H9 (cell line): Measurements from ENCODE around the gene CADM1. TPM values are rescaled to one million over a fixed set of nuclear protein-coding genes. Genes with fewer than 3 reads are reported as not detected.

Source experiments
- DNase-seq: peaks from one replicate; pipeline ENCODE4 v3.0.0-alpha.2; 2017
- H2AFZ ChIP-seq: one replicate; pipeline ENCODE4 v1.6.1; 2013; ENCODE audit warnings: mild to moderate bottlenecking, low read length, control low read depth, moderate library complexity
- H2AK5ac ChIP-seq: 2 replicates; pipeline ENCODE4 v1.6.1; 2013; ENCODE audit warnings: low read length, control low read depth, mixed read lengths; ENCODE audit not compliant: insufficient read length
- H2BK120ac ChIP-seq: one replicate; pipeline ENCODE4 v1.6.1; 2013; ENCODE audit warnings: low read depth, mild to moderate bottlenecking, low read length, control low read depth, inconsistent platforms; ENCODE audit not compliant: poor library complexity, severe bottlenecking
- H2BK12ac ChIP-seq: 2 replicates; pipeline ENCODE4 v1.6.1; 2013; ENCODE audit warnings: low read length, control low read depth, mixed read lengths, low read depth; ENCODE audit not compliant: insufficient read length
- H2BK15ac ChIP-seq: 2 replicates; pipeline ENCODE4 v1.6.1; 2013; ENCODE audit warnings: low read depth, low read length, control low read depth
- H2BK20ac ChIP-seq: one replicate; pipeline ENCODE4 v1.6.1; 2013; ENCODE audit warnings: low read depth, mild to moderate bottlenecking, low read length, control low read depth, inconsistent platforms; ENCODE audit not compliant: poor library complexity, severe bottlenecking
- H2BK5ac ChIP-seq: 2 replicates; pipeline ENCODE4 v1.6.1; 2013; ENCODE audit warnings: low read length, control low read depth, mixed read lengths; ENCODE audit not compliant: insufficient read length
- H3K14ac ChIP-seq: 2 replicates; pipeline ENCODE4 v1.6.1; 2013; ENCODE audit warnings: low read length, control low read depth; ENCODE audit not compliant: insufficient read depth
- H3K18ac ChIP-seq: 2 replicates; pipeline ENCODE4 v1.6.1; 2013; ENCODE audit warnings: low read depth, mild to moderate bottlenecking, mixed read lengths, low read length, control low read depth; ENCODE audit not compliant: insufficient read length
- H3K23ac ChIP-seq: 2 replicates; pipeline ENCODE4 v1.6.1; 2013; ENCODE audit warnings: low read length, control low read depth, mixed read lengths, low read depth; ENCODE audit not compliant: insufficient read length
- H3K23me2 ChIP-seq: 2 replicates; pipeline ENCODE4 v1.6.1; 2013; ENCODE audit warnings: low read depth, mild to moderate bottlenecking, mixed read lengths, low read length, control low read depth; ENCODE audit not compliant: insufficient read length, poor library complexity, severe bottlenecking
- H3K27ac ChIP-seq: 2 replicates; pipeline ENCODE4 v1.5.1; 2013; ENCODE audit warnings: low read length, control low read depth, mixed read lengths, low read depth; ENCODE audit not compliant: insufficient read length
- H3K27me3 ChIP-seq: 2 replicates; pipeline ENCODE4 v1.6.1; 2013; ENCODE audit warnings: low read length, control low read depth, inconsistent platforms; ENCODE audit not compliant: insufficient read depth
- H3K4ac ChIP-seq: 2 replicates; pipeline ENCODE4 v1.6.1; 2013; ENCODE audit warnings: low read depth, mild to moderate bottlenecking, control low read depth, inconsistent platforms, low read length, moderate library complexity
- H3K4me1 ChIP-seq: 2 replicates; pipeline ENCODE4 v1.6.1; 2013; ENCODE audit warnings: low read length, control low read depth, inconsistent platforms; ENCODE audit not compliant: insufficient read depth
- H3K4me2 ChIP-seq: 2 replicates; pipeline ENCODE4 v1.6.1; 2013; ENCODE audit warnings: low read length, control low read depth, mixed read lengths; ENCODE audit not compliant: insufficient read length, insufficient read depth
- H3K56ac ChIP-seq: 2 replicates; pipeline ENCODE4 v1.6.1; 2013; ENCODE audit warnings: low read depth, mild to moderate bottlenecking, mixed read lengths, low read length, control low read depth; ENCODE audit not compliant: insufficient read length
- H3K79me1 ChIP-seq: 2 replicates; pipeline ENCODE4 v1.6.1; 2013; ENCODE audit warnings: low read depth, mild to moderate bottlenecking, moderate library complexity, low read length, control low read depth, inconsistent platforms; ENCODE audit not compliant: insufficient read depth, poor library complexity, severe bottlenecking
- H3K79me2 ChIP-seq: 2 replicates; pipeline ENCODE4 v1.6.1; 2013; ENCODE audit warnings: low read length, control low read depth, inconsistent platforms; ENCODE audit not compliant: insufficient read depth
- H3K9ac ChIP-seq: 2 replicates; pipeline ENCODE4 v1.6.1; 2013; ENCODE audit warnings: low read length, control low read depth, mixed read lengths; ENCODE audit not compliant: insufficient read length; ENCODE audit errors: extremely low read depth
- H3K9me3 ChIP-seq: one replicate; pipeline ENCODE4 v1.6.1; 2013; ENCODE audit warnings: low read depth, low read length, inconsistent platforms; ENCODE audit not compliant: control insufficient read depth
- H3T11ph ChIP-seq: one replicate; pipeline ENCODE4 v1.6.1; 2013; ENCODE audit warnings: mild to moderate bottlenecking, low read length, control low read depth, inconsistent platforms
- H4K20me1 ChIP-seq: one replicate; pipeline ENCODE4 v1.6.1; 2013; ENCODE audit not compliant: control insufficient read depth, insufficient read length, insufficient read depth
- H4K5ac ChIP-seq: 2 replicates; pipeline ENCODE4 v1.6.1; 2013; ENCODE audit warnings: low read depth, mild to moderate bottlenecking, mixed read lengths, low read length, control low read depth; ENCODE audit not compliant: insufficient read length
- H4K8ac ChIP-seq: replicated peaks from 2 replicates; pipeline ENCODE4 v1.6.1; 2013; ENCODE audit warnings: low read length, control low read depth, mixed read lengths, low read depth; ENCODE audit not compliant: insufficient read length
- H4K91ac ChIP-seq: 2 replicates; pipeline ENCODE4 v1.6.1; 2013; ENCODE audit warnings: low read depth, mild to moderate bottlenecking, moderate library complexity, mixed read lengths, low read length, control low read depth; ENCODE audit not compliant: insufficient read length
- H3K27ac Mint-ChIP-seq, 3 experiments: 2 replicates in 2 of 3; 3 replicates in 1 of 3; pipeline ENCODE4 v1.8.0; 2020 to 2021; ENCODE audit warnings: mixed read lengths in 3 of 3, mild to moderate bottlenecking in 1 of 3, moderate library complexity in 1 of 3
- H3K27me3 Mint-ChIP-seq: 2 replicates; pipeline ENCODE4 v1.8.0; 2021; ENCODE audit warnings: low read depth, mild to moderate bottlenecking, moderate library complexity, mixed read lengths
- H3K36me3 Mint-ChIP-seq, 3 experiments: 2 replicates in 2 of 3; 3 replicates in 1 of 3; pipeline ENCODE4 v1.8.0; 2020 to 2021; ENCODE audit warnings: low read depth in 3 of 3, mixed read lengths in 3 of 3; ENCODE audit not compliant: insufficient read depth in 1 of 3
- H3K4me1 Mint-ChIP-seq, 2 experiments: 2 replicates each; pipeline ENCODE4 v1.8.0; 2020; ENCODE audit warnings: mixed read lengths in 2 of 2
- H3K4me3 Mint-ChIP-seq, 2 experiments: 2 replicates in 1 of 2; 3 replicates in 1 of 2; pipeline ENCODE4 v1.8.0; 2020 to 2021; ENCODE audit warnings: mild to moderate bottlenecking in 2 of 2, mixed read lengths in 2 of 2, moderate library complexity in 1 of 2
- H3K9me3 Mint-ChIP-seq, 2 experiments: 2 replicates in 1 of 2; 3 replicates in 1 of 2; pipeline ENCODE4 v1.8.0; 2020; ENCODE audit warnings: mild to moderate bottlenecking in 2 of 2, mixed read lengths in 2 of 2, moderate library complexity in 1 of 2
- CTCF ChIP-seq: fragments of 200-600 bp; sonication (generic); conservative IDR thresholded peaks from 3 replicates; pipeline ENCODE4 v1.8.0; 2021; ENCODE audit warnings: antibody characterized with exemption, mild to moderate bottlenecking
- WGBS: extraction: QIAGEN DNeasy Blood & Tissue Kit; methylation state at CpG from one replicate; pipeline ENCODE4 v1.1.7; 2013; ENCODE audit warnings: missing lambda C conversion rate, low lambda C conversion rate, mixed read lengths; ENCODE audit not compliant: insufficient read length; ENCODE audit errors: extremely low coverage; 5-methylcytosine and 5-hydroxymethylcytosine counted together
- total RNA-seq: library from RNA; stranded (reverse); gene quantifications from 2 replicates; pipeline ENCODE4 v1.2.1, GENCODE V29; 2021

The CADM1 gene
- total RNA-seq, 1 experiment from 2014 or later = 11.9 TPM

DNA sequence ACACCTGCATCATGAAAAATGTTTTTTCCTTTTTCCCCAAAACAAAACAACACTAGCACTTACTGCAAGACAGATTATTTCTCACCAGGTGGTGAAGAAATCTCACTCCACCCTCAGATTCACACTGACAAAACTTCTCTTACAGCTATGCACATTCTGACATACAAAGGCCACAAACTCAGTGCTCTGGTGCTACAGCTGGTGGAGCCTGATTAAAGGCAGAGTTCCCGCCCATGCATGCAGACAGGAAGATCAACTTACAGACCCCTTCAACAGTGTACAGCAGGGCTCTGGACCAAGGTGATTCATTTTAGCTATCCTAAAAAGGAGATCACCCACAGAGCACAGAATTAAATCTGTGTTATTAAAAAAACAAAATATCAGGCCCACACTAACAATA is 112.6 kb downstream of the CADM1 start:
- Histone ChIP-seq H3K18ac (no peak overlapping the region), H4K91ac (no peak overlapping the region), H2AK5ac (no peak overlapping the region), H4K5ac (no peak overlapping the region), H3K9me3 (no peaks in the 10 kb centered on the region), H4K20me1 (no peaks in the 10 kb centered on the region), H2BK15ac (no peak overlapping the region), H3K79me2 (no peaks in the 10 kb centered on the region), H2AFZ (no peak overlapping the region), H2BK5ac (no peak overlapping the region), H3K27me3 (peaks cover 59% of the 10 kb centered on the region; the same call in 1 of the 2 replicates), H3K14ac (no peak overlapping the region), H3K23me2 (no peaks in the 10 kb centered on the region), H3K23ac (no peak overlapping the region), H3K27ac (no peak overlapping the region), H3K4me2 (no peak overlapping the region), H3K4ac (no peak overlapping the region), H3K9ac (no peak overlapping the region), H2BK12ac (no peak overlapping the region), H3K79me1 (no peaks in the 10 kb centered on the region), H3K56ac (no peak overlapping the region), H2BK120ac (no peak overlapping the region), H2BK20ac (no peak overlapping the region), H3T11ph (no peak overlapping the region), H3K4me1 (no peaks in the 10 kb centered on the region), H4K8ac (no peak overlapping the region)
- peaks cover 18 to 27% of the 10 kb centered on the region in 2 experiments for H3K4me1 Mint-ChIP-seq
- H3K36me3 Mint-ChIP-seq = no peaks in the 10 kb centered on the region
- peaks cover 0 to 3% of the 10 kb centered on the region in 2 experiments; a peak in 1 of 5 replicates for H3K9me3 Mint-ChIP-seq
- WGBS = no CpG with 5 or more reads among the region's 1 CpG
- H3K4me3 Mint-ChIP-seq = no peak overlapping the region
- DNase-seq = no peak
- no peak for TF ChIP-seq CTCF
- peaks cover 99% of the 10 kb centered on the region for H3K27me3 Mint-ChIP-seq
- no peak overlapping the region for H3K27ac Mint-ChIP-seq
